Measurements from ENCODE around the gene CAMK1D.

- TF ChIP-seq PBX3 (IDR thresholded peaks at IDR 0.05), result no peak
- TF ChIP-seq JUNB (IDR thresholded peaks at IDR 0.05), result no peak
- TF ChIP-seq KDM5A (IDR thresholded peaks at IDR 0.05), result no peak
- TF ChIP-seq MAFK (IDR thresholded peaks at IDR 0.05; ENCODE audit: partially characterized antibody), result no peak
- no peak for TF ChIP-seq USF2 (IDR thresholded peaks at IDR 0.05)
- TF ChIP-seq REST (IDR thresholded peaks at IDR 0.05), result no peak
Observed at GRCh38 chr10:12825260-12825849, 476.0 kb downstream of the CAMK1D start.
